ENCODE data around the gene BOC.

The BOC gene

DNA sequence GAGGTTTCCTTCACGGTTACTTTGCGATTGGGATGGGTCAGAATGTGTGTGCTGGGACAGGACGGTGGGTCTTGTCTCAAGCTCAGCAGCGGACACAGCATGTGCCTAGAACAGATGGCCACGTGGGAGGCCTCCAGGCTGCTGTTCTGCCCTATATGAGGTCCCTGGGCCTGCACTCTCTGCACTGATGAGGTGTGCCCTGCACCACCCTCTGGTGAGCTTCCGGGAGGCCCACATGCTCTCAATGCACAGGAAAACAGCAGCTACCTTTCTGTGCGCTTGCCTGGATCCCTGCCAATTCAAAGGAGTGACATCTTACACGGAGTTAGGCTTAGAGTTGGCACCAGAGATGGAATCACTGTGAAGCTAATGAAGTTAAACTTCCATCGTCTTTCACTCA, 59.8 kb downstream of the BOC start:
- no peak for DNase-seq (ENCODE audit: low read depth)

DNA sequence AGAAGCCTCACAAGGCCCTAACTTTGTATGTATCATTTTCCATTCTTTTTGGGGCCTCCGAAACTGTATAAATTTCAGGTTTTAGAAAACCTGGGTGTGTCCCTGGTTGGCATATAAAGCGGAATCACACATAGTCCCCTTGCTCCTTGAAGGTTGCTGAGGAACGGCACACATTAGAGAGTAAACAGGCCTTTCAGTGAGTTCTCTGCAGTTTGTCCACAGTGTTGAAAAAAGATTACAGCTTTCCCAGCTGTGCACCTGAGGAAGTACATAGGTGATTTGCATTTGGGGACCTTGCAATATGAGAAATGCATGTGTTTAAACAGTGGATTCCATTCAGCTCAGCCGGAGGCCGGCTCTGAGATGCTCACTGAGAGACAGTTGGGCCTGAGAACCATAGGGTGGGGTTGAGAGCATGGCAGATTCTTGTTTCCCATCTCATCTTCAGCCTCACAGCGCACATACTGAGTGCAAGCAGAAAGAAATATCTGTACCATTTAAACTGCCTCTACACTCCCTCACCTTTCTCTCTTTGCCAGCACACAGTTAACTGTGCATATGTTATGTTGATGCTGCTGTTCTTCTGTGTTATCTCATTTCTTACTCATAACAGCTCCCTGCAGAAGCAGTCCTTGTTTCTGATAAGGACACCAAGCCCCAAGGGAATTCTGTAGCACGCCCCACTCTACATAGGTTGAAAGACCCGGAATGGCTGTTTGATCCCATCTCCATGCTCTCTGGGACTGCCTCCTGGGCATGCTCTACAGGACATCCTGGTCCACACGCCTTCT, 60.4 kb downstream of the BOC start:
- DNase-seq (ENCODE audit: low read depth), result no peak

DNA sequence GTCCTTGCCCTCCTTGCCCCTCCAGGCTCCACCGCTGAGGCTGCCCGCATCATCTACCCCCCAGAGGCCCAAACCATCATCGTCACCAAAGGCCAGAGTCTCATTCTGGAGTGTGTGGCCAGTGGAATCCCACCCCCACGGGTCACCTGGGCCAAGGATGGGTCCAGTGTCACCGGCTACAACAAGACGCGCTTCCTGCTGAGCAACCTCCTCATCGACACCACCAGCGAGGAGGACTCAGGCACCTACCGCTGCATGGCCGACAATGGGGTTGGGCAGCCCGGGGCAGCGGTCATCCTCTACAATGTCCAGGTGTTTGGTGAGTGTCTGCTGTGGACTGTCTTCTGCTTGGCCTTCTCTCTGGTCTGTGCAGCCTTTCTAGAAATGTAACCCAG, 61.0 kb downstream of the BOC start:
- DNase-seq (ENCODE audit: low read depth), result no peak

DNA sequence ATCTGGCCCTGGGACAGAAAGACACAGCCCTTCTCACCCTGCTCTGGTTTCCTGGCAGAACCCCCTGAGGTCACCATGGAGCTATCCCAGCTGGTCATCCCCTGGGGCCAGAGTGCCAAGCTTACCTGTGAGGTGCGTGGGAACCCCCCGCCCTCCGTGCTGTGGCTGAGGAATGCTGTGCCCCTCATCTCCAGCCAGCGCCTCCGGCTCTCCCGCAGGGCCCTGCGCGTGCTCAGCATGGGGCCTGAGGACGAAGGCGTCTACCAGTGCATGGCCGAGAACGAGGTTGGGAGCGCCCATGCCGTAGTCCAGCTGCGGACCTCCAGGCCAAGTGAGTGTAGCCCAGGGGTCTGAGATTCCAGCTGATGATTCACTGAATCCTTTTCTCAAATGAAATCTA, 61.7 kb downstream of the BOC start:
- DNase-seq (ENCODE audit: low read depth), result no peak

DNA sequence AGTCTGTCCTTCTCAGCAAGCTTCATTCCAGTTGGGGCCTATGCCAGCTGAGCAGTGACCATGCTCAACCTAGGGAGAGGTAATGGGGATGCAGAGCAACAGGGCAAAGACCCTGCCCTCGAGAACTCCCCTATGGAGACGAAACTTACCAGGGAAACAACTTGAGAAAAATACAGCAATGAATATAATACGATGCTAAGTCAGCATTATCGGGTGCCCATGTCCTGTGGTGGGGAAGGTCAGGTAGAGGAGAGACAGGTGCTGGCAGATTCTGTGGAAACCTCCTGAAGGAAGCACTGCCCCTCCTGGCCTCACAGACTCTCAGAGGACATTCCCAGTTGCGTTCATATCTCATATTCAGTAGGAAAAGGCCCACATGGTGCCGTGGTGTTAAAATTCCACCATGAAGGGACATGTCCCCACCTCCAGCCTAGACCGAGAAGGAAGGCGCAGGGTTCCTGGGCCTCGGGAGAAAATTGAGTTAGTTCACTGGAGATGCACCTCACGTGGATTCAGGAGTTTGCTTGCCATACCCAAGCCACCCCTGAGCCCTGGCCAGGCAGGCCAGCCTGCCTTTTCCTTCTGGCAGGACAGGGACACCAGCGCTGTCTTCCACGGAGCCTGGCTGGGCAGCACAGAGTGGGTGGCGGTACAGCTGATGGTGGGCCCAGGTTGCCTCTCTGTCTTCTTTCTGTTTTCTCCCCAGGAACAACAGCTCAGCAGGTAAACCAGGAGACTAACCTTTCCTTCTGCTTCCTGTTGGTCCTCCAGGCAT, 62.4 kb downstream of the BOC start:
- no peak for DNase-seq (ENCODE audit: low read depth)

DNA sequence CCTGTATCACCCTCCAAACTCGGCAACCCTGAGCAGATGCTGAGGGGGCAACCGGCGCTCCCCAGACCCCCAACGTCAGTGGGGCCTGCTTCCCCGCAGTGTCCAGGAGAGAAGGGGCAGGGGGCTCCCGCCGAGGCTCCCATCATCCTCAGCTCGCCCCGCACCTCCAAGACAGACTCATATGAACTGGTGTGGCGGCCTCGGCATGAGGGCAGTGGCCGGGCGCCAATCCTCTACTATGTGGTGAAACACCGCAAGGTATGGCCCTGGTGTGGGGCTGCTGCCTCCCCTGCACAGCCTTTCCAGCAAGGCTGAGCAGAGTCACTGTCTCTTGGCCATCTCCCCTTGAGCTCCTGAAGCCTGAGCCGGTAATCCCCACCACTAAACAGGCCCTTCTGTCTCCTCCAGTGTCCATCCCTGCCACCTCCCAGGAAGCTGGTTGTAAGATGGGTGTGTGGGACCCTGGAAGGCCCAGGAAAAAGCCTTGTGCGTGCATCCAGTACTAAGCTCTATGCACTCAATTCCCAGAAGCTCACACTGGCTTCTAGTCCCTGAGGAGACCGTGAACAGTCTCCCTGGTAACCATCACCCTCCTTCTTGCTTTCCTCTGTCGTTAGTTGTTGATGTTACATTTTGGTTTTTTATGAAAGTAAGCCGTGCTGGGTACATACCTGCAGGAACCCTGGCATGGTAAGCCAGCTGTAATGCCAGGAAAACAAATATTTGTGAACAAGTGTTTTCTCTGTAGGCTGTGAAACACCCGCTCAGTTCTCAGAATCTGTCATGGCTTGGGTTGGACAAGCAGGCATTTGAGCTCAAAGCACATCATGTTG, 63.3 kb downstream of the BOC start:
- no peak for DNase-seq (ENCODE audit: low read depth)

DNA sequence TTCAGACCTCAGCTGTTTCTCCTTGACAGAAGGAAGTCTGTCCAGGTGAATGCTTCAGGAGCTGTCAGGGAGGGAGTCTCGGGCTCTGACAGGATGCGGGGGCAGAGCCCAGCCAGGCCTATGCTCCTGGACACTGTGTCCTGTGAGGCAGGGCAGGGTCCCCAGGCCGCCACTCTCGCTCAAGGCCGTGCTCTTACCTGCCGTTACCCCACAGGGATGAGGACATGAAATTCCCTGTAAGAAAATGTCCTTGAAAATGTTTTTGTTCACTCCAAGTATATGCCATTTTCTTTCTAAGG, 63.9 kb downstream of the BOC start:
- DNase-seq (ENCODE audit: low read depth), result no peak

DNA sequence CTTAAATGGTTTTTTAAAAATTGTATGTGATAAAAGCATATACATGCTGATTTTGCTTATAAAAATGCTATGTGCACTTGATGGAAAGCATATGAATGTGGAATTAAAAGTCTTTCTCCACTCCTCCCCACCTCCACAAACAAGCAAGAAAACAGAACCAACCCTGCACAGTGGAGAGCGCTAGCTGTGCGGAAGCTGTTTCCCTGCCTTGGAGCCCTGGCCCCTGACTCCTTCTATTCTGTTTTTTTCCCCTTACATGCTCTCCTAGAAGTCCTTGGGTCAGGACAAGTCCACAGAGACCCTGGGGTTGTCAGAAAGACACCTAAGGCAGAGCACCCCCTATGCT, 64.2 kb downstream of the BOC start:
- DNase-seq (ENCODE audit: low read depth), result no peak

DNA sequence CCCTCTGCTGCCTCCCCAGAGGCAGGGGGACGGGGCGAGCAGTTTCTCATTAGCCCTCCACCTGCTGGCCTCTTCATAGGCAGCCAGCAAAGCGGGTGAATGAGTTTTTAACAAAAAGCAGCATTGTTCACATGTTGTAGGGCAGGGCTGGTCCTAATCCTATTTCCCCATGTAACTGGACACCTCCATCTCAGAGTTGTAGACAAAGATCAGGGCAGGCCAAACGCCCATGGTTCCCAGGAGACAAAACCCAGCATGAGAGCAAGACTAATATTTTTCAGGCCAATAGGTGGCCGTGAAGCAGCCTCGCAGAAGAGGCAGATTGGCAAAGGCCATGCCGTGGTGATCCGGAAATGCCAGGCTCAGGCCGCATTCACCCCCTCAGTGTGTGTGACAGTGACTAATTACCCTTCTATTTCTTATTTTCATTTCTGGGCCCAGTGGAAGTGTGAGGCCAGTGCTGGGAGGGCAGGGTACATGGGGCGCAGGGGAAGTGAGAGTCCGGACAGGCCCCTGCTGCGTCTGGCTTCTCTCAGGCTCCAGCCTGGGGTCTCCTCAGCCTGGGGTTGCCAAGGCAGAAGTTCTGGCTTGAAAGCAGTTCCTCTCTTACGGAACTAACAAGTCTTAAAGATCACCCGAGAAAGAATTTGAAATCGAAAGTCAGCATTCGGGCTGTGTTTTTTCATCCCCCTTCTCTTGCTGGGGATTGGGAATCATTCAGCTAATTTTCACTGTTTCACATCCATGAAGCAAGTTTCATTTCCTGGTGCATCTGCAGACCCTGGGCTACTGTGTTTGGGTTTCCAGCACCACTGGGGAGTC, 64.8 kb downstream of the BOC start:
- peak; percentile 41 for DNase-seq (ENCODE audit: low read depth)

DNA sequence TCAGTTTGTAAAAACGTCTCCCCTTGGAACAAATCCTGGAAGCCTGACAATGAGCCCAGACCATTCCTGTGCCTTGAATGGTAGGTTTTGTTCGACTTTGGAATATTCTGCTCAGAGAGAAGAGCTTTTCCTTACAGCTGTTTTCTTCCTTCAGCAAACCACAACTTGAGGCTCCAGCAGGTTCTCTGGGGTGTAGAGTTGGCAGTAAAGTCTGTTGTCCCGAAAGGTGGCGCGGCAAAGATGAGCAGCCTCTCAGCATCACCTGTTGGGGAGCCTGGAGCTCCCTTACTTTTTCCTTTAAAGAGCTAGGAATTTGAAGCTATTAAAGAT, 65.4 kb downstream of the BOC start:
- no peak for DNase-seq (ENCODE audit: low read depth)

DNA sequence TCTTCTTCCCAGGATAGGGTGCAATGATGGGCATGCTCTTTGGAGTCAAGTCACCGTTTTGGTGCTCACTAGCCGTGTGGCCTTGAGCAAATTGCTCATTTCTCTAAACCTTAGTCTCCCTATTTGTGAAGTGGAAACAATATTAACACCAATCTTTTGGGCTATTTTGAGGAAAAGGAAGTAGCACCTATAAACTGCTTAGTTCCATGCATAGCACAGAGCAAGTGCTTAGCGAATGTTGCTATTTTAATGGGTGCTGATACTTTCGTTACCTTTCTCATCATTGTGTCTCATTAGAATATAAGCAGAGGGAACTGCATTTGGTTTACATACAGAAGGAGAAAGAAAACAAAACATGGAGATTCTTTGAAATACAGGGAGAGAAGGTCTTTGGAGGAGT, 66.1 kb downstream of the BOC start:
- no peak for DNase-seq (ENCODE audit: low read depth)

DNA sequence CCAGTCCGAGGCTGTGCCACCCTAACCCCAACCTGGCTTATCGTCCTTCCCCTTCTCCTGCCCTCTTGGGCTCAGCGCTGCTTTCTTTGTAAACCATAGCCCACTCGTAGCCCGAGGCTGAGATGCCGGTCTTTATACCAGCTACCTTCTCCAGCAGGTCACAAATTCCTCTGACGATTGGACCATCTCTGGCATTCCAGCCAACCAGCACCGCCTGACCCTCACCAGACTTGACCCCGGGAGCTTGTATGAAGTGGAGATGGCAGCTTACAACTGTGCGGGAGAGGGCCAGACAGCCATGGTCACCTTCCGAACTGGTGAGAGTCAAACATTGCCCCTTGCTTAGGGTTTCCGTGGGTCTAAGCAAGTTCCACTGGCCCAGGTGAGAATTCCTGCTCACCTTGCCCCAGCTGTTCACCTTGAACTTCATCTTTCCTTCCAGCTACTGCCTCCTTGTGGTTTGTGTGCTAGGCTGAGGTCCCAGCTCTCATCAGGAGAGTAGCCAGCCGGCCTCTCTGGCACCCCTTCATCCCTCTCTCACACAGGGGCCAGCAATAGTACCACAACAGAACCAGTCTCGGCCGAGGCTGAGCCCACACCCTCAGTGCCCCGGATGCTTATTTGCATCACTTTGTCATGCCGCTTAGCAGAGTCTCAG, 66.7 kb downstream of the BOC start:
- no peak for DNase-seq (ENCODE audit: low read depth)

DNA sequence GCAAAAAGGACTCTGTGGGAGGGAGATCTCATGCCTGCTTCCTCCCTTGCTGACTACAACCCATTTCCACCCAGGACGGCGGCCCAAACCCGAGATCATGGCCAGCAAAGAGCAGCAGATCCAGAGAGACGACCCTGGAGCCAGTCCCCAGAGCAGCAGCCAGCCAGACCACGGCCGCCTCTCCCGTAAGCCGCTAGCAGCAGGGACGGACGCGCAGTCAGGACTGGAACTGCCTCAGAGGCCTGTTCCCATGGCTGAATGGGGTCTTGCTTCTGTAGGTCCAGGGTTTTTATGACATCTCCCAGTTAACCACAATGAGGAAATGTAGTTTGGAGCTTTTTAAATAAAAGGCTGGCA, 67.2 kb downstream of the BOC start:
- DNase-seq (ENCODE audit: low read depth), result no peak

DNA sequence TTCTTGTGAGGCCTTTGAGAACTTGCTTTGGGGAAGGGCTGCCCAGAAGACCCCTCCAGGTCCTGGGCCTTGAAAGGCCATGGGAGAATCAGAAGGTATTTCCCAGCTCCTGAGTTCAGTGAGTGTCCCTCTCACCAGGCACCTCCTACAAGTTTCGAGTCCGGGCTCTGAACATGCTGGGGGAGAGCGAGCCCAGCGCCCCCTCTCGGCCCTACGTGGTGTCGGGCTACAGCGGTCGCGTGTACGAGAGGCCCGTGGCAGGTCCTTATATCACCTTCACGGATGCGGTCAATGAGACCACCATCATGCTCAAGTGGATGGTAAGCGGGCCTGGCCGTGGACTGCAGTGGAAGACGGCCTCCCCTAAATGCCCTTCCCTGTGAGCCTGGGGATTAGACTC, 68.3 kb downstream of the BOC start:
- no peak for DNase-seq (ENCODE audit: low read depth)

DNA sequence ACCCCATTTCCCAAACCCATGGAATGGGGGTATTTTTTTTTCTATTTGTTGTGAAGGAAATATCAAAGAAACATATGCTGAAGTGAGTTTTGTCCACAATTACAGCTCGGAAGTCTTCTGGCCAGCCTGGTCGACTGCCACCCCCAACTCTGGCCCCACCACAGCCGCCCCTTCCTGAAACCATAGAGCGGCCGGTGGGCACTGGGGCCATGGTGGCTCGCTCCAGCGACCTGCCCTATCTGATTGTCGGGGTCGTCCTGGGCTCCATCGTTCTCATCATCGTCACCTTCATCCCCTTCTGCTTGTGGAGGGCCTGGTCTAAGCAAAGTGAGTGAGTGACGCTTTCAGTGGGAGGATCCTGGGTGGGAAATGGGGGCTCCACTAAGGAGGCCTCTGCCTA, 71.9 kb downstream of the BOC start:
- no peak for DNase-seq (ENCODE audit: low read depth)

DNA sequence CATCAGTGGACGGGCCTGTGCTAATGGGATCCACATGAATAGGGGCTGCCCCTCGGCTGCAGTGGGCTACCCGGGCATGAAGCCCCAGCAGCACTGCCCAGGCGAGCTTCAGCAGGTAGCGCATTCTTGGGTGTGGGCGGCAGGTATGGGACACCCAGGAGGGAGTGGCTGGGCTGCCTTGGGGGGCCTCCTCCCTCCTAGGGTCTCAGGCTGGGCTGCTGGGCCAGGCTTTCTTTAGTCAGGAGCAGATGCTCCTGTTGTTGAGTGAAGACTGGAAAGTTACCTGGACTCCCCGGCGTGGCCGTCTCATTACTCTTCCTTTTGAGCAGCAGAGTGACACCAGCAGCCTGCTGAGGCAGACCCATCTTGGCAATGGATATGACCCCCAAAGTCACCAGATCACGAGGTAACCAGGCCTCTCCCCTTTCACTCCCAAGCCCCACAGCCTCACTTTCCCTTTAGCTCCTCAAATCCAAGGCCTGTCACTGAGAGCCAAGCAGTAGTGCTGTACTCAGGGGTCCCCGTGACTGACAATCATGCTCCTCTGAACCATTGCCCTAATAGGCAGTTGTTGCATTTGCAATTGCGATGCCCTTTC, 73.2 kb downstream of the BOC start:
- DNase-seq (ENCODE audit: low read depth), result no peak

DNA sequence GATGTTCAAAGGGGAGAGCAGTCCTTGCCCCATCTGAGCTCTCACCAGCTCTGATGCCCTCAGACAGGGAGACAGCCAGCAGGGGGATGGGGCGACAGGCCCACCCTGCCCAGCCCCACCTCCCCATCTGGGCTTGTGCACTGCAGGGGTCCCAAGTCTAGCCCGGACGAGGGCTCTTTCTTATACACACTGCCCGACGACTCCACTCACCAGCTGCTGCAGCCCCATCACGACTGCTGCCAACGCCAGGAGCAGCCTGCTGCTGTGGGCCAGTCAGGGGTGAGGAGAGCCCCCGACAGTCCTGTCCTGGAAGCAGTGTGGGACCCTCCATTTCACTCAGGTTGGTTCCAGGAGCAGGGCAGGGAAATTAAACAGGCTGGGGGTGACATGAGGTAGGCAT, 73.9 kb downstream of the BOC start:
- no peak for DNase-seq (ENCODE audit: low read depth)

DNA sequence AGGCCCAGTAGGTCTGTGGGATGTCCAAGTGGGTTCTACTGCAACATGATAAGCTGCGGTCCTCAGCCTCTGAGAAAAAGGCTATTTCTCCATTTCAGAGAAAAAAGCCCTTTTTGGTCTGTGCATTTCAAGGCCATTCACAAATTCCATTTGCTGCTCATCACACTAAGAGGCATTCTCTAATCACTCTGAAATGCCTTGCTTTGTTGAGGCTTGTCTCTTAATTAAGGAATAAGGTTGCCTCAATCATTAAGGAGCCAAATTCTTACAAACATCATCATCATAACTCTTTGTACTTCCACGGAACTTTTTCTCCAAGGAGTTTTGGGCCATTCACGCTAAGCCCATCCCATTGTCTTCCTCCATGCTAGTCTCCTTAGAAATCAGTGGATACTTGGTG, 74.4 kb downstream of the BOC start:
- DNase-seq (ENCODE audit: low read depth), result peak; percentile 36

DNA sequence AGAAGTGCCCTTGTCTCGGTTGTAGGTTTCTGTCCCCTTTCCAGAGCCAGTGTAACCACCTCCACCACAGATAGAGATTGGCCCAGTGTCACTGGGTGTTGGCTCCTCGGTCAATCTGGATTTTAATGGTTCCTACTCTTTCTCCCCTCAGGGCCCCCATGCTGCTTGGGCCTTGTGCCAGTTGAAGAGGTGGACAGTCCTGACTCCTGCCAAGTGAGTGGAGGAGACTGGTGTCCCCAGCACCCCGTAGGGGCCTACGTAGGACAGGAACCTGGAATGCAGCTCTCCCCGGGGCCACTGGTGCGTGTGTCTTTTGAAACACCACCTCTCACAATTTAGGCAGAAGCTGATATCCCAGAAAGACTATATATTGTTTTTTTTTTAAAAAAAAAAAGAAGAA, 75.2 kb downstream of the BOC start:
- DNase-seq (ENCODE audit: low read depth), result no peak

DNA sequence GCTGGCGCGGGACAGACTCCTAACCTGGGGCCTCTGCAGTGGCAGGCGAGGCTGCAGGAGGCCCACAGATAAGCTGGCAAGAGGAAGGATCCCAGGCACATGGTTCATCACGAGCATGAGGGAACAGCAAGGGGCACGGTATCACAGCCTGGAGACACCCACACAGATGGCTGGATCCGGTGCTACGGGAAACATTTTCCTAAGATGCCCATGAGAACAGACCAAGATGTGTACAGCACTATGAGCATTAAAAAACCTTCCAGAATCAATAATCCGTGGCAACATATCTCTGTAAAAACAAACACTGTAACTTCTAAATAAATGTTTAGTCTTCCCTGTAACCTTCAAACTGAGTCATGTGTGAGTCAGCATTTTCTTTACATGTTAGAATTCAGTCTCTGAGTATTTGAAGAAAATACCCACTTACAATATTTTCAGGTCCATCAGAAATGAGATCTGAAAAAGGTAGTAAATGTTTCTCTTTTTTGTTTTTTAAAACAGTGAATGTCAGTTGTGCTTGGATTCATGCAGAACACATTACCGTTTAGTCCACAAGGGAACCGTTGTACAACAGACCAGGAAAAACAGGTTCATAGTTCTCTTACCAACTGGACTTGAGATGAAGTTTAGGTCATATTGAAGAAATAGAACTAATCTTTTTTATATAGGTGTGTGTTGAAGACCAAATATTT, 75.9 kb downstream of the BOC start:
- DNase-seq (ENCODE audit: low read depth), result peak; percentile 73

All from amniotic epithelial cell (primary cell).